Stimulated activated CD4-positive, alpha-beta T cell treated with anti-CD3 and anti-CD28 coated beads, TNF-alpha, amount 100 ng/mL, for 24 hours (primary cell): ENCODE data around the gene CADM1.

Experiments
- DNase-seq, 3 experiments: peaks; one replicate each; pipeline ENCODE4 v3.0.0-alpha.2; 2020; ENCODE audit warnings: low read depth in 3 of 3

CADM1 gene

GRCh38 chr11:115515647-115516395, 11.6 kb upstream of the CADM1 start:
- DNase-seq = no peak

- DNase-seq = no peak
Measured at GRCh38 chr11:115506954-115507675, 2.9 kb upstream of the CADM1 start.

- DNase-seq = no peak
Measured at GRCh38 chr11:115505175-115505574, 960 bp upstream of the CADM1 start.

- no peak for DNase-seq
Measured at GRCh38 chr11:115503886-115504275, 334 bp downstream of the CADM1 start.

GRCh38 chr11:115503083-115503885, 931 bp downstream of the CADM1 start:
- DNase-seq = no peak

- no peak for DNase-seq
Measured at GRCh38 chr11:115502636-115503082, 1.6 kb downstream of the CADM1 start.

- DNase-seq = no peak
Measured at GRCh38 chr11:115501893-115502589, 2.2 kb downstream of the CADM1 start.

- no peak for DNase-seq
Measured at GRCh38 chr11:115501502-115501892, 2.7 kb downstream of the CADM1 start.

- no peak for DNase-seq
Measured at GRCh38 chr11:115500547-115501501, 3.4 kb downstream of the CADM1 start.

- no peak for DNase-seq
Measured at GRCh38 chr11:115499891-115500290, 4.3 kb downstream of the CADM1 start.

- DNase-seq = no peak
Measured at GRCh38 chr11:115499241-115499799, 4.9 kb downstream of the CADM1 start.

GRCh38 chr11:115498354-115498753, 5.9 kb downstream of the CADM1 start:
- DNase-seq = no peak

GRCh38 chr11:115497303-115497702, 6.9 kb downstream of the CADM1 start:
- no peak for DNase-seq

- DNase-seq = no peak
Measured at GRCh38 chr11:115496892-115497291, 7.3 kb downstream of the CADM1 start.

- DNase-seq = no peak
Measured at GRCh38 chr11:115493905-115494304, 10.3 kb downstream of the CADM1 start.

GRCh38 chr11:115493488-115493887, 10.7 kb downstream of the CADM1 start:
- no peak for DNase-seq

GRCh38 chr11:115489466-115489865, 14.7 kb downstream of the CADM1 start:
- no peak for DNase-seq

GRCh38 chr11:115488945-115489344, 15.3 kb downstream of the CADM1 start:
- DNase-seq = no peak

GRCh38 chr11:115481528-115481927, 22.7 kb downstream of the CADM1 start:
- DNase-seq = no peak

- DNase-seq = no peak
Measured at GRCh38 chr11:115480611-115481010, 23.6 kb downstream of the CADM1 start.
